HEK293T (cell line): Measurements from ENCODE around the gene EXOC6B.

Experiments
- ARNT ChIP-seq: fragments of 450-650 bp; IDR thresholded peaks from 2 replicates; pipeline ENCODE4 v1.6.1; 2017; ENCODE audit warnings: mild to moderate bottlenecking
- BHLHE40 ChIP-seq: fragments of 450-650 bp; IDR thresholded peaks from 2 replicates; pipeline ENCODE4 v1.6.1; 2016; ENCODE audit warnings: mild to moderate bottlenecking, moderate library complexity, borderline replicate concordance
- CTBP1 ChIP-seq: fragments of 450-650 bp; IDR thresholded peaks from 2 replicates; pipeline ENCODE4 v1.6.1; 2016; ENCODE audit warnings: borderline replicate concordance
- ELF4 ChIP-seq: fragments of 450-650 bp; IDR thresholded peaks from 2 replicates; pipeline ENCODE4 v1.6.1; 2017; ENCODE audit warnings: antibody characterized with exemption
- FOXA1 ChIP-seq: fragments of 450-650 bp; IDR thresholded peaks from 2 replicates; pipeline ENCODE4 v1.6.1; 2016; ENCODE audit warnings: mild to moderate bottlenecking
- FOXK2 ChIP-seq: fragments of 450-650 bp; IDR thresholded peaks from 2 replicates; pipeline ENCODE4 v1.6.1; 2016; ENCODE audit warnings: mild to moderate bottlenecking
- FOXM1 ChIP-seq: fragments of 450-650 bp; IDR thresholded peaks from 2 replicates; pipeline ENCODE4 v1.6.1; 2017; ENCODE audit warnings: mild to moderate bottlenecking, borderline replicate concordance
- HDGF ChIP-seq: fragments of 450-650 bp; IDR thresholded peaks from 2 replicates; pipeline ENCODE4 v1.6.1; 2017; ENCODE audit warnings: antibody characterized with exemption, borderline replicate concordance
- LEF1 ChIP-seq: fragments of 450-650 bp; IDR thresholded peaks from 2 replicates; pipeline ENCODE4 v1.6.1; 2017; ENCODE audit warnings: mild to moderate bottlenecking, borderline replicate concordance
- NFRKB ChIP-seq: fragments of 450-650 bp; IDR thresholded peaks from 2 replicates; pipeline ENCODE4 v1.6.1; 2016; ENCODE audit warnings: mild to moderate bottlenecking, moderate library complexity
- SP1 ChIP-seq: fragments of 450-650 bp; IDR thresholded peaks from 2 replicates; pipeline ENCODE4 v1.6.1; 2017
- SUZ12 ChIP-seq: fragments of 450-650 bp; IDR thresholded peaks from 2 replicates; pipeline ENCODE4 v1.6.1; 2016; ENCODE audit warnings: mild to moderate bottlenecking
- TARDBP ChIP-seq: fragments of 450-650 bp; IDR thresholded peaks from 2 replicates; pipeline ENCODE4 v1.6.1; 2016
- ZNF384 ChIP-seq: fragments of 450-650 bp; IDR thresholded peaks from 2 replicates; pipeline ENCODE4 v1.6.1; 2016

DNA sequence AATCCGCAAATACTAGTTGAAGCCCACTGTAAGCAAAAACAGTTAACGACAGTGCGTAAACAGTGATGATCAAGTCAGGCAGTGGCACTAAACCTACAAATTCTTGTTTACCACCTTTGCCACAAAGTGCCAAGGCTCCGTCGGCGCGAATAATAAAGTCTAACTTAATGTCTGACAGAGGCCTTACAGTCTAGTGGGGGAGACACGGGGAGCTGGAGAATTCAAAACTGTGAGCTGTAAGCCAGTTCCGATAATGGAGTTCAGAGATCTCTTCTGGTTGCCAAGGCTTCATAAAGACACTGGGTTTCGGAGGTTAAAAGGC is 284 bp upstream of the EXOC6B start:
- no peak for TF ChIP-seq FOXA1
- TF ChIP-seq CTBP1, result no peak
- no peak for TF ChIP-seq SUZ12
- no peak for TF ChIP-seq ZNF384
- TF ChIP-seq LEF1, result no peak
- no peak for TF ChIP-seq BHLHE40
- no peak for TF ChIP-seq NFRKB
- no peak for TF ChIP-seq TARDBP
- TF ChIP-seq SP1, result no peak
- no peak for TF ChIP-seq FOXK2
- no peak for TF ChIP-seq HDGF
- TF ChIP-seq FOXM1, result no peak
- no peak for TF ChIP-seq ELF4
- no peak for TF ChIP-seq ARNT
